Measurements from ENCODE around the gene DOCK2.

DNA sequence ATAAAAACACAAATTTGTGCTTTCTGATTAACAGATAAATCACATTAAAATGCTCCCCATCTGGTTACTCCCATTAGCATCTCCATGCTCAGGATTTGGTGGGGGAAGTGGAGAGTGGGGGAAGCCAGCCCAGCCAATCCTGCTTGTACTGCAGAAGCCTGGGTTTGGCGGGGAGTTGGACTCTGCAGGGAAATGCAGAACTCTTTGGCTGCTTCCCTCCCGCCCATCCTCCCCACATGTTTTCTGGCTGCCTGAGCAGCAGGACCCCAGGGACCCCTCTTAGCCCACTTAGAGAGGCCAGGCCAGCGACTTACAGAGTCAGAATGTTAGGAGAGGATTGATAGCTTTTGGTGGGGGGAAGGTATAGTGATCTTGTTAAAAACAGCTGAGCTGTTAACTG lies 409.2 kb downstream of the DOCK2 start:
- TF ChIP-seq CTCF (IDR thresholded peaks at IDR 0.05) (no peak), POLR2A (IDR thresholded peaks at IDR 0.05) (no peak)

Data from adrenal gland (tissue), 5 donors.